HepG2 (cell line): ENCODE measurements around the gene PTPRM. TPM values are rescaled to one million over a fixed set of nuclear protein-coding genes. Genes with fewer than 3 reads are reported as not detected.

Experiments
- ATAC-seq: fragments of 200-7000 bp; cut with Tn5 transposase; 3 replicates; pipeline ENCODE4 v1.9.1; 2020; ENCODE audit warnings: mild to moderate bottlenecking, moderate library complexity
- BruUV-seq: library from RNA; stranded (reverse); fragments of 400-500 nt; replicated peaks from 2 replicates; lab custom pipeline; 2021; lab: Mats Ljungman, UMichigan
- CTCF ChIA-PET: fragments of 300-600 bp; formaldehyde crosslinking; extraction: SDS; loops from one replicate; lab custom pipeline; 2021; ENCODE audit warnings: low total read pairs, inconsistent platforms, low intra/inter-chr PET ratio; lab: Yijun Ruan, JAX
- POLR2A ChIA-PET: fragments of 350-600 bp; sonication (Branson Sonifier 250); formaldehyde crosslinking; loops from one replicate; lab custom pipeline; 2020; ENCODE audit warnings: antibody characterized with exemption, inconsistent platforms; lab: Yijun Ruan, JAX
- DNase-seq: peaks from one replicate; pipeline ENCODE4 v3.0.0-alpha.2; 2015; ENCODE audit warnings: low spot score
- FAIRE-seq: peaks from 3 replicates; lab custom pipeline; 2011; peaks lifted over from hg19 to GRCh38; lab: Jason Lieb, UNC
- H2AFZ ChIP-seq: one replicate; pipeline ENCODE4 v1.6.1; 2011; ENCODE audit warnings: low read length, inconsistent platforms
- H3K27ac ChIP-seq: fragments of 300-600 bp; 3 replicates; pipeline ENCODE4 v1.8.0; 2011; ENCODE audit warnings: mixed run types, mild to moderate bottlenecking, mixed read lengths, low read length, inconsistent platforms; ENCODE audit not compliant: insufficient read depth; ENCODE audit errors: extremely low read length
- H3K27me3 ChIP-seq, 2 experiments: fragments of 200-600 bp in 1 of 2; 2 replicates in 1 of 2; 3 replicates in 1 of 2; pipeline versions ENCODE4 v1.6.0 to v1.8.0; 2011; ENCODE audit warnings: low read length in 2 of 2, mild to moderate bottlenecking in 2 of 2, moderate library complexity in 2 of 2, inconsistent platforms in 1 of 2; ENCODE audit not compliant: insufficient read depth in 2 of 2, control insufficient read depth in 1 of 2
- H3K36me3 ChIP-seq, 2 experiments: fragments of 200-600 bp in 1 of 2; replicated peaks in 1 of 2; 2 replicates in 1 of 2; 3 replicates in 1 of 2; pipeline versions ENCODE4 v1.5.1 to v1.8.0; 2011; ENCODE audit warnings: low read length in 2 of 2, inconsistent platforms in 1 of 2; ENCODE audit not compliant: insufficient read depth in 2 of 2, control insufficient read depth in 1 of 2
- H3K4me1 ChIP-seq: 2 replicates; pipeline ENCODE4 v1.5.1; 2012; ENCODE audit warnings: low read length, inconsistent platforms; ENCODE audit not compliant: insufficient read depth
- H3K4me2 ChIP-seq: 2 replicates; pipeline ENCODE4 v1.6.0; 2011; ENCODE audit warnings: low read depth, low read length, inconsistent platforms
- H3K4me3 ChIP-seq, 3 experiments: fragments of 200-600 bp in 1 of 3; sonication (generic), shearing (Covaris generic) in 1 of 3; replicated peaks in 1 of 3; 2 replicates each; pipeline ENCODE4 v1.5.1; 2011 to 2016; ENCODE audit warnings: low read length in 3 of 3, inconsistent platforms in 2 of 3, low read depth in 2 of 3, mild to moderate bottlenecking in 2 of 3, control low read depth in 1 of 3, mixed read lengths in 1 of 3; ENCODE audit not compliant: insufficient read depth in 1 of 3
- H3K79me2 ChIP-seq: one replicate; pipeline ENCODE4 v1.6.1; 2011; ENCODE audit warnings: low read length, inconsistent platforms; ENCODE audit not compliant: insufficient read depth
- H3K9ac ChIP-seq: 2 replicates; pipeline ENCODE4 v1.6.0; 2011; ENCODE audit warnings: mild to moderate bottlenecking, low read depth, low read length, inconsistent platforms; ENCODE audit not compliant: insufficient read depth
- H3K9me3 ChIP-seq: 2 replicates; pipeline ENCODE4 v1.5.1; 2012; ENCODE audit warnings: mild to moderate bottlenecking, low read length
- H4K20me1 ChIP-seq: 2 replicates; pipeline ENCODE4 v1.6.0; 2011; ENCODE audit warnings: inconsistent platforms, mild to moderate bottlenecking, low read length, moderate library complexity; ENCODE audit not compliant: insufficient read depth
- CCAR2 ChIP-seq: fragments of 200-400 bp; formaldehyde crosslinking; optimal IDR thresholded peaks from 2 replicates; pipeline ENCODE3; 2018; ENCODE audit warnings: low read depth, mild to moderate bottlenecking, low read length, moderate library complexity
- ETV5 ChIP-seq: IDR thresholded peaks from 2 replicates; pipeline ENCODE4 v1.6.1; 2018; ENCODE audit warnings: missing biosample characterization, missing genetic modification reagents, inconsistent platforms, borderline replicate concordance
- FOSL1 ChIP-seq: sonication (generic); formaldehyde crosslinking; IDR thresholded peaks from 2 replicates; pipeline ENCODE4 v1.9.0; 2021; ENCODE audit warnings: missing genetic modification reagents, borderline replicate concordance
- FOXA3 ChIP-seq: IDR thresholded peaks from 2 replicates; pipeline ENCODE4 v1.6.1; 2016; ENCODE audit warnings: missing genetic modification reagents, missing compliant biosample characterization
- HOXA5 ChIP-seq: sonication (generic); formaldehyde crosslinking; IDR thresholded peaks from 2 replicates; pipeline ENCODE4 v1.4.0; 2020; ENCODE audit warnings: missing genetic modification reagents
- NRL ChIP-seq: sonication (generic); formaldehyde crosslinking; IDR thresholded peaks from 2 replicates; pipeline ENCODE4 v1.5.0; 2020; ENCODE audit warnings: missing genetic modification reagents, mild to moderate bottlenecking, moderate library complexity, borderline replicate concordance
- ZFX ChIP-seq: sonication (generic); formaldehyde crosslinking; IDR thresholded peaks from 2 replicates; pipeline ENCODE4 v1.4.0; 2020; ENCODE audit warnings: mild to moderate bottlenecking, low read depth, missing genetic modification reagents, moderate library complexity
- ZFY ChIP-seq: sonication (generic); formaldehyde crosslinking; IDR thresholded peaks from 2 replicates; pipeline ENCODE4 v1.4.0; 2020; ENCODE audit warnings: missing genetic modification reagents
- ZNF83 ChIP-seq: sonication (generic); formaldehyde crosslinking; IDR thresholded peaks from 2 replicates; pipeline ENCODE4 v1.4.0; 2020; ENCODE audit warnings: missing genetic modification reagents, mild to moderate bottlenecking, borderline replicate concordance
- ZSCAN29 ChIP-seq: sonication (generic); formaldehyde crosslinking; conservative IDR thresholded peaks from 2 replicates; pipeline ENCODE4 v1.4.0; 2020; ENCODE audit warnings: mild to moderate bottlenecking, missing genetic modification reagents
- ZSCAN30 ChIP-seq: sonication (generic); formaldehyde crosslinking; IDR thresholded peaks from 2 replicates; pipeline ENCODE4 v1.5.0; 2020; ENCODE audit warnings: mild to moderate bottlenecking, missing genetic modification reagents
- WGBS: methylation state at CpG from one replicate; pipeline ENCODE4 v1.1.6; 2017; ENCODE audit warnings: low lambda C conversion rate; 5-methylcytosine and 5-hydroxymethylcytosine counted together
- in situ Hi-C: cut with HindIII; loops from 2 replicates; pipeline ENCODE4 v1.10.0; 2017; ENCODE audit warnings: low pct_unique_long_range_greater_than_20kb; ENCODE audit not compliant: extremely low pct_ligation_motif_present
- intact Hi-C: fragments of 100-400 bp; cut with micrococcal nuclease; formaldehyde crosslinking; loops from one replicate; pipeline ENCODE4 v1.10.0; 2022; ENCODE audit not compliant: unreplicated experiment
- polyA plus RNA-seq, 8 experiments: library from polyadenylated mRNA; depleted of rRNA in 3 of 8; stranded (reverse) in 7 of 8; unstranded in 1 of 8; fragments of >200 nt; fragmentation: Illumina TruSeq in 4 of 8; extraction: Trizol in 4 of 8; gene quantifications; 2 replicates each; pipeline versions ENCODE4 v1.2.1 to v1.2.3, GENCODE V29; 2011 to 2016; ENCODE audit warnings: low read depth in 4 of 8, missing spikeins in 1 of 8, mixed read lengths in 1 of 8; ENCODE audit not compliant: insufficient read depth in 1 of 8
- total RNA-seq, 5 experiments: library from RNA; depleted of rRNA; stranded (reverse); fragments of >200 nt; fragmentation: Illumina TruSeq; extraction: Trizol; gene quantifications; 2 replicates each; pipeline ENCODE4 v1.2.3, GENCODE V29; 2016; ENCODE audit warnings: low read depth in 1 of 5
- TF ChIP-seq, protein P1 (sequence below): sonication (generic); formaldehyde crosslinking; IDR thresholded peaks from 2 replicates; pipeline ENCODE4 v1.5.0; 2020; ENCODE audit warnings: missing genetic modification reagents, mild to moderate bottlenecking, borderline replicate concordance
- TF ChIP-seq, protein P2 (sequence below): sonication (generic); formaldehyde crosslinking; IDR thresholded peaks from 2 replicates; pipeline ENCODE4 v1.5.1; 2020; ENCODE audit warnings: mild to moderate bottlenecking, missing genetic modification reagents, moderate library complexity

The PTPRM gene
- total and polyA plus RNA-seq, 2 of the 13 experiments (the other 11 are each of a cell fraction or from before 2014, with no cell fraction given) = 12.6 to 108 TPM

DNA sequence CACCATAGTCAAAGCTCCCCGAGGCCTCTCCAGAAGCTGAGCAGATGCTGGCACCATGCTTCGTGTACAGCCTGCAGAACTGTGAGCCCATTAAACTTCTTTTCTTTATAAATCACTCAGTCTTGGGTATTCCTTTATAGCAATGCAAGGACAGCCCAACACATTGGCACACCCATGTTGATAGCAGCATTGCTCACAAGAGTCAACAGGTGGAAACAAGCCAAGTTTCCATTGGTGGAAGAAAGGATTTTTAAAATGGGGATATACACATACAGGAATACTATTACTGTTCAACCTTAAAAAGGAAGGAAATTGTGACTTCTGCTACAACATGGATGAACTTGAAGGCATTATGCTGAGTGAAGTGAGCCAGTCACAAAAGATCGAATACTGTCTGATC lies 855.3 kb downstream of the PTPRM start:
- ChIA-PET CTCF (no interaction called here), POLR2A (no interaction called here)
- Histone ChIP-seq H3K9me3 (no peaks in the 10 kb centered on the region), H3K27ac (no peak overlapping the region), H4K20me1 (no peaks in the 10 kb centered on the region), H2AFZ (no peak overlapping the region), H3K4me2 (no peak overlapping the region), H3K27me3 (peaks cover 2 to 3% of the 10 kb centered on the region in 2 experiments; a peak in 1 of 5 replicates), H3K79me2 (no peaks in the 10 kb centered on the region), H3K4me3 (no peak overlapping the region), H3K9ac (no peak overlapping the region), H3K36me3 (no peaks in the 10 kb centered on the region), H3K4me1 (peaks cover 11% of the 10 kb centered on the region; the same call in 1 of the 2 replicates)
- WGBS = 57% methylated on average over 3 of the region's 3 CpGs
- no peak for TF ChIP-seq ZSCAN30
- no peak for TF ChIP-seq FOXA3 (CRISPR knock-in tag)
- no peak for TF ChIP-seq ZSCAN29 (CRISPR knock-in tag)
- TF ChIP-seq ZNF83 (CRISPR knock-in tag) = no peak
- TF ChIP-seq HOXA5 (CRISPR knock-in tag) = no peak
- ATAC-seq (no peak), DNase-seq (no peak), FAIRE-seq (no peak)
- BruUV-seq = no TSS peak
- in situ Hi-C loops (no loop called here), intact Hi-C loops (no loop called here)

DNA sequence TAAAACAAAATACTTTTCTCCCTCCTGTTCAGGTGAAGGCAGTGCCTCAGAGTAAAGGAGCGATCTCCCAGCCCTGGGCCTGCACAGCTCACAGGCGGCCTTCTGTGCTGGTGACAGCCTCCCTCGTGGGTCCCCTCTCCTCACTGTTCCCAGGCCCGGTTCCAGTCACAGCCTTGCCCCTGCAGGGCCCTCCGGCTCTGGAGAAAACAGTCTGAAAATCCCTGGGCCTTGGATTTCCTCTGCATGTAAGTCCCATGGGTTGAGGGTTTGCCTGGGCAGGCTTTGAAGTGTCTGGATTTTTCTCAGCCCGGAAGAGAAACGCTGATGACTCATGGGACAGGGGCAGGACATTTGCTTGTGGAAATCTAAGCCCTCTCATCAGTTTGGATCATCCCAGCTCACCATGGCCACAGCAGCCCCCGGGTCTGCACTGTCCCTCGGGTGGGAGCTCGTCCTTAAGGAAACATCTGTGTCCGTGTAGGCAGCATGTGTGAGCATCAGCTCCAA lies 856.0 kb downstream of the PTPRM start:
- peaks cover 11% of the 10 kb centered on the region; the same call in 1 of the 2 replicates for H3K4me1 ChIP-seq
- peaks cover 2 to 3% of the 10 kb centered on the region in 2 experiments; a peak in 1 of 5 replicates for H3K27me3 ChIP-seq
- intact Hi-C loops = no loop called here
- ChIA-PET CTCF (no interaction called here), POLR2A (no interaction called here)
- in situ Hi-C loops = no loop called here
- no TSS peak for BruUV-seq
- H3K4me3 ChIP-seq = no peak overlapping the region; a peak in 1 of 6 replicates
- H3K4me2 ChIP-seq = peak overlapping the region; percentile 53
- no peaks in the 10 kb centered on the region for H3K9me3 ChIP-seq
- no peaks in the 10 kb centered on the region for H3K79me2 ChIP-seq
- ATAC-seq (peak; percentile 63), DNase-seq (peak; percentile 57), FAIRE-seq (no peak)
- no peak overlapping the region for H3K27ac ChIP-seq
- H3K36me3 ChIP-seq = no peaks in the 10 kb centered on the region
- H2AFZ ChIP-seq = no peak overlapping the region
- H4K20me1 ChIP-seq = no peaks in the 10 kb centered on the region
- 0 out of 2 replicates have a peak overlapping the region, but pooled peaks have one; percentile 36 for H3K9ac ChIP-seq
- WGBS = 83% methylated on average over 1 of the region's 11 CpGs
- TF ChIP-seq CCAR2 (no peak), NRL (CRISPR knock-in tag) (no peak), FOSL1 (CRISPR knock-in tag) (0 out of 2 replicates have a peak, but pooled peaks have one; percentile 26), ETV5 (peak; percentile 36; the same call in 1 of the 2 replicates), ZFX (peak; percentile 39; the same call in 1 of the 2 replicates), ZFY (CRISPR knock-in tag) (0 out of 2 replicates have a peak, but pooled peaks have one; percentile 22)
- TF ChIP-seq, protein P1, sequence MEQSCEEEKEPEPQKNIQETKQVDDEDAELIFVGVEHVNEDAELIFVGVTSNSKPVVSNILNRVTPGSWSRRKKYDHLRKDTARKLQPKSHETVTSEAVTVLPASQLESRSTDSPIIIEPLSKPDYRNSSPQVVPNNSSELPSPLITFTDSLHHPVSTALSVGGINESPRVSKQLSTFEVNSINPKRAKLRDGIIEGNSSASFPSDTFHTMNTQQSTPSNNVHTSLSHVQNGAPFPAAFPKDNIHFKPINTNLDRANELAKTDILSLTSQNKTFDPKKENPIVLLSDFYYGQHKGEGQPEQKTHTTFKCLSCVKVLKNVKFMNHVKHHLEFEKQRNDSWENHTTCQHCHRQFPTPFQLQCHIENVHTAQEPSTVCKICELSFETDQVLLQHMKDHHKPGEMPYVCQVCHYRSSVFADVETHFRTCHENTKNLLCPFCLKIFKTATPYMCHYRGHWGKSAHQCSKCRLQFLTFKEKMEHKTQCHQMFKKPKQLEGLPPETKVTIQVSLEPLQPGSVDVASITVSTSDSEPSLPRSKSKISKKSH = no peak
- TF ChIP-seq, protein P2, sequence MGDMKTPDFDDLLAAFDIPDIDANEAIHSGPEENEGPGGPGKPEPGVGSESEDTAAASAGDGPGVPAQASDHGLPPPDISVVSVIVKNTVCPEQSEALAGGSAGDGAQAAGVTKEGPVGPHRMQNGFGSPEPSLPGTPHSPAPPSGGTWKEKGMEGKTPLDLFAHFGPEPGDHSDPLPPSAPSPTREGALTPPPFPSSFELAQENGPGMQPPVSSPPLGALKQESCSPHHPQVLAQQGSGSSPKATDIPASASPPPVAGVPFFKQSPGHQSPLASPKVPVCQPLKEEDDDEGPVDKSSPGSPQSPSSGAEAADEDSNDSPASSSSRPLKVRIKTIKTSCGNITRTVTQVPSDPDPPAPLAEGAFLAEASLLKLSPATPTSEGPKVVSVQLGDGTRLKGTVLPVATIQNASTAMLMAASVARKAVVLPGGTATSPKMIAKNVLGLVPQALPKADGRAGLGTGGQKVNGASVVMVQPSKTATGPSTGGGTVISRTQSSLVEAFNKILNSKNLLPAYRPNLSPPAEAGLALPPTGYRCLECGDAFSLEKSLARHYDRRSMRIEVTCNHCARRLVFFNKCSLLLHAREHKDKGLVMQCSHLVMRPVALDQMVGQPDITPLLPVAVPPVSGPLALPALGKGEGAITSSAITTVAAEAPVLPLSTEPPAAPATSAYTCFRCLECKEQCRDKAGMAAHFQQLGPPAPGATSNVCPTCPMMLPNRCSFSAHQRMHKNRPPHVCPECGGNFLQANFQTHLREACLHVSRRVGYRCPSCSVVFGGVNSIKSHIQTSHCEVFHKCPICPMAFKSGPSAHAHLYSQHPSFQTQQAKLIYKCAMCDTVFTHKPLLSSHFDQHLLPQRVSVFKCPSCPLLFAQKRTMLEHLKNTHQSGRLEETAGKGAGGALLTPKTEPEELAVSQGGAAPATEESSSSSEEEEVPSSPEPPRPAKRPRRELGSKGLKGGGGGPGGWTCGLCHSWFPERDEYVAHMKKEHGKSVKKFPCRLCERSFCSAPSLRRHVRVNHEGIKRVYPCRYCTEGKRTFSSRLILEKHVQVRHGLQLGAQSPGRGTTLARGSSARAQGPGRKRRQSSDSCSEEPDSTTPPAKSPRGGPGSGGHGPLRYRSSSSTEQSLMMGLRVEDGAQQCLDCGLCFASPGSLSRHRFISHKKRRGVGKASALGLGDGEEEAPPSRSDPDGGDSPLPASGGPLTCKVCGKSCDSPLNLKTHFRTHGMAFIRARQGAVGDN (CRISPR knock-in tag) = peak; percentile 42
